ENCODE data around the gene DMD. TPM values are rescaled to one million over a fixed set of nuclear protein-coding genes. Genes with fewer than 3 reads are reported as not detected.

Gene DMD
- total RNA-seq, 1 donor from 2014 or later: 22.9 TPM

DNA sequence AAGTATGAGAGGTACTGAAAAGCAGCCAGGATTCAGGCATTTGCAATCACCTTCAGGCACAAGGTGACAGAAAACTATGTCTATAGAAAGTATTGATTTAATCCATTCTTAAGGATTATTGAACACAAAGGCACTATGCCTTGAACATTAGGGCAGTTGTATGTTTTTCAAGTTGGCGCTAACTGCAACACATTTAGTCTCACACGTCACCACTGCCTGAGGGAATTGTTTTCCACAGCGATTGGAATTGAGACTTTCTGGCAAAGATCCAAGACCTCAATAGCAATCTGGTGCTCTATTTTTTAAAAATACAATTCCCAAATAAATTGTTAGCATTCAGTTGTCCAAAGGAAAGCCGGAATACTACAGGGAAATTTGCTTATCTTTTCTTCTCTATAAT, 2086.8 kb downstream of the DMD start:
- Mint-ChIP-seq H3K27me3 (no peaks in the 10 kb centered on the region), H3K4me1 (peaks cover 5% of the 10 kb centered on the region), H3K36me3 (ENCODE audit: low read depth) (peaks cover 5% of the 10 kb centered on the region), H3K9me3 (no peaks in the 10 kb centered on the region), H3K27ac (no peak overlapping the region), H3K4me3 (no peak overlapping the region)
- TF ChIP-seq, protein P1, sequence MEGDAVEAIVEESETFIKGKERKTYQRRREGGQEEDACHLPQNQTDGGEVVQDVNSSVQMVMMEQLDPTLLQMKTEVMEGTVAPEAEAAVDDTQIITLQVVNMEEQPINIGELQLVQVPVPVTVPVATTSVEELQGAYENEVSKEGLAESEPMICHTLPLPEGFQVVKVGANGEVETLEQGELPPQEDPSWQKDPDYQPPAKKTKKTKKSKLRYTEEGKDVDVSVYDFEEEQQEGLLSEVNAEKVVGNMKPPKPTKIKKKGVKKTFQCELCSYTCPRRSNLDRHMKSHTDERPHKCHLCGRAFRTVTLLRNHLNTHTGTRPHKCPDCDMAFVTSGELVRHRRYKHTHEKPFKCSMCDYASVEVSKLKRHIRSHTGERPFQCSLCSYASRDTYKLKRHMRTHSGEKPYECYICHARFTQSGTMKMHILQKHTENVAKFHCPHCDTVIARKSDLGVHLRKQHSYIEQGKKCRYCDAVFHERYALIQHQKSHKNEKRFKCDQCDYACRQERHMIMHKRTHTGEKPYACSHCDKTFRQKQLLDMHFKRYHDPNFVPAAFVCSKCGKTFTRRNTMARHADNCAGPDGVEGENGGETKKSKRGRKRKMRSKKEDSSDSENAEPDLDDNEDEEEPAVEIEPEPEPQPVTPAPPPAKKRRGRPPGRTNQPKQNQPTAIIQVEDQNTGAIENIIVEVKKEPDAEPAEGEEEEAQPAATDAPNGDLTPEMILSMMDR (IDR thresholded peaks at IDR 0.05): no peak
- ATAC-seq (ENCODE audit: low read depth) (no peak), DNase-seq (no peak)
- intact Hi-C loops (cut with micrococcal nuclease): no loop called here
- CTCF ChIA-PET: no interaction called here
- POLR2A ChIA-PET: no interaction called here

DNA sequence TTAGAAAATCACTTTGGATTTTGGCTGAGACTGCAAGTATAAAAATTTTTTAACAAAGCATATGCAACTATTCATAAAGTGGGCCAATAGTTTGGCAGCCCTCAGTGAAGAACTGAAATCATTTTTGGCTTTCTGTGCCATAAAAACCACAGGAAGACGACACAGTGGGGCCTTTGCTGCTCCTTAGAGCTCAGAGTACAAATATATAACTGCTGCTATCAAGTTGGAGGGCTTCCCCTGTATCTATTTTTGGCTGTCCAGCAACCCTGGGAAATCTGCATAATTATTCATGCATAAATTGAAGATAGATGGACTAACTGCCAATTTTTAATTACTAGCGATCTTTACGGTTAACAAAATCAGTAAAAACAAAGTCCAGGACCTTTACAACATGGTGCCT, 2088.0 kb downstream of the DMD start:
- peaks cover 3% of the 10 kb centered on the region for H3K4me1 Mint-ChIP-seq
- ChIA-PET POLR2A (no interaction called here), CTCF (no interaction called here)
- DNase-seq (no peak), ATAC-seq (ENCODE audit: low read depth) (no peak)
- TF ChIP-seq, protein P1 (IDR thresholded peaks at IDR 0.05): no peak
- no peak overlapping the region for H3K4me3 Mint-ChIP-seq
- H3K27ac Mint-ChIP-seq: no peak overlapping the region
- H3K27me3 Mint-ChIP-seq: no peaks in the 10 kb centered on the region
- intact Hi-C loops (cut with micrococcal nuclease): no loop called here
- H3K36me3 Mint-ChIP-seq (ENCODE audit: low read depth): peaks cover 5% of the 10 kb centered on the region
- peaks cover 2% of the 10 kb centered on the region for H3K9me3 Mint-ChIP-seq

DNA sequence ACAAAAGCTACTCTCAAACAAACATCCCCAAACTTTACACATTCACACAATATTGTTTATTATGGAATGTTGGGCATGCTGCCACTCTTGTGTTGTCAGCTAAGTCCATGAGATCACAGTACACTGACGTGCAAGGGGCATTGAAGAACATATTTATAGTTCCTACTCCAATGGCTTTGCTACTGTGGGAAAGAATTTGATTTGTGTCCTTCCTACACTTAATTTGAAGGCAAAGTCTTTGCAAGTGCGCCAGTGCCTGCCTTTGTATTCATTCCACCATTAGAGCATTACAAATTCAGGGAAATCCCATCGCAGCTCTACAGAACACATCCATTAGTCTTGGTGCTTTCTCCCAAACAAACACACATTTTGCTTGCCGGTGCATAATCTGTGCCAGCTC, 2094.1 kb downstream of the DMD start:
- Mint-ChIP-seq H3K9me3 (peaks cover 2% of the 10 kb centered on the region), H3K27ac (no peak overlapping the region), H3K4me3 (no peak overlapping the region), H3K36me3 (ENCODE audit: low read depth) (no peaks in the 10 kb centered on the region), H3K4me1 (no peaks in the 10 kb centered on the region), H3K27me3 (no peaks in the 10 kb centered on the region)
- CTCF ChIA-PET: no interaction called here
- intact Hi-C loops (cut with micrococcal nuclease): no loop called here
- no peak for ATAC-seq (ENCODE audit: low read depth)
- POLR2A ChIA-PET: no interaction called here
- no peak for DNase-seq
- TF ChIP-seq, protein P1 (IDR thresholded peaks at IDR 0.05): no peak

DNA sequence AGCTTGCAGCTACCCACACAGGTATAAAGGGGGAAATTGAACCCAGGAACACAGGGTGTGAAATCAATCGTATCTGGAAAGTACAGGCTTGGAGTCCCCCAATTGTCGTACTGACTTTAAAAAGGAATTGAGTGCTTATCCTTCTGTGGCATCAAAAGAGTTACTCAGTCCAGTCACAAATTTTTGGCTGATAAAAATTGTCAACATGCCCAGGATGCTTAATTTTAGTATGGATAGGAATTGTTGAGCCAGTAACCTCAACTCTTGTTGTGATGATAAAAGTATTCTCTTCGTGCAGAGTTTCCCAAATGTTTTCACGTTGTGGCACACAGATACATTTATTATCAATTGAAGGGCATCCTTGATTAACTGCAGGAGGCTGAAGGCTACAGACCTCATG, 2096.0 kb downstream of the DMD start:
- no peaks in the 10 kb centered on the region for H3K36me3 Mint-ChIP-seq (ENCODE audit: low read depth)
- H3K27ac Mint-ChIP-seq: no peak overlapping the region
- peaks cover 2% of the 10 kb centered on the region for H3K9me3 Mint-ChIP-seq
- DNase-seq: no peak
- H3K4me1 Mint-ChIP-seq: no peaks in the 10 kb centered on the region
- ChIA-PET POLR2A (no interaction called here), CTCF (no interaction called here)
- H3K4me3 Mint-ChIP-seq: no peak overlapping the region
- TF ChIP-seq, protein P1 (IDR thresholded peaks at IDR 0.05): no peak
- ATAC-seq (ENCODE audit: low read depth): no peak
- H3K27me3 Mint-ChIP-seq: no peaks in the 10 kb centered on the region
- intact Hi-C loops (cut with micrococcal nuclease): no loop called here

DNA sequence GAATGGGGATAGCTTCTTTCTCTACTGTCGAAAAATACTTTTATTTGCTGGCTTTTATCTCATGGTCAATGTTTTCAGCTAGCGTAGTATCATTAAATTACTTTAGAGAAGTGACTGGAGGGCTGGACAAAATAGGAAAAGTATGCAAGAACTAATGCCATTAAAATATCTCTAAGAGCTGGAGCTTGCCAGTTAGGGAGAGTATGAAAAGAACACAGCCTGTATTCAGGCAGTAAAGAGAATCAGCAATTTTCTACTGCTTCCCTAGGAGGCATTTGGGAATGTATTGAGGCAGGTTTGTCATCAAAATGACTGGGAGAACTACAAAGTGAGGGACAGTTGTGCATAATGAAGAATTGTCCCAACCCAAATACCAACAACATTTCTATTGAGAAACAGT, 2096.5 kb downstream of the DMD start:
- Mint-ChIP-seq H3K27me3 (no peaks in the 10 kb centered on the region), H3K4me3 (no peak overlapping the region), H3K27ac (no peak overlapping the region), H3K36me3 (ENCODE audit: low read depth) (no peaks in the 10 kb centered on the region), H3K9me3 (peaks cover 2% of the 10 kb centered on the region), H3K4me1 (no peaks in the 10 kb centered on the region)
- intact Hi-C loops (cut with micrococcal nuclease): no loop called here
- ATAC-seq (ENCODE audit: low read depth) (no peak), DNase-seq (no peak)
- CTCF ChIA-PET: no interaction called here
- POLR2A ChIA-PET: no interaction called here
- TF ChIP-seq, protein P1 (IDR thresholded peaks at IDR 0.05): no peak
